Activated gamma-delta T cell treated with anti-CD3 and anti-CD28 coated beads, Interleukin-2, amount 50 U/mL, for 16 hours (primary cell): Measurements from ENCODE around the gene WRNIP1.

ENCODE experiments used
- DNase-seq: peaks from one replicate; pipeline ENCODE4 v3.0.0-alpha.2; 2020; ENCODE audit warnings: low read depth

Gene WRNIP1

DNA sequence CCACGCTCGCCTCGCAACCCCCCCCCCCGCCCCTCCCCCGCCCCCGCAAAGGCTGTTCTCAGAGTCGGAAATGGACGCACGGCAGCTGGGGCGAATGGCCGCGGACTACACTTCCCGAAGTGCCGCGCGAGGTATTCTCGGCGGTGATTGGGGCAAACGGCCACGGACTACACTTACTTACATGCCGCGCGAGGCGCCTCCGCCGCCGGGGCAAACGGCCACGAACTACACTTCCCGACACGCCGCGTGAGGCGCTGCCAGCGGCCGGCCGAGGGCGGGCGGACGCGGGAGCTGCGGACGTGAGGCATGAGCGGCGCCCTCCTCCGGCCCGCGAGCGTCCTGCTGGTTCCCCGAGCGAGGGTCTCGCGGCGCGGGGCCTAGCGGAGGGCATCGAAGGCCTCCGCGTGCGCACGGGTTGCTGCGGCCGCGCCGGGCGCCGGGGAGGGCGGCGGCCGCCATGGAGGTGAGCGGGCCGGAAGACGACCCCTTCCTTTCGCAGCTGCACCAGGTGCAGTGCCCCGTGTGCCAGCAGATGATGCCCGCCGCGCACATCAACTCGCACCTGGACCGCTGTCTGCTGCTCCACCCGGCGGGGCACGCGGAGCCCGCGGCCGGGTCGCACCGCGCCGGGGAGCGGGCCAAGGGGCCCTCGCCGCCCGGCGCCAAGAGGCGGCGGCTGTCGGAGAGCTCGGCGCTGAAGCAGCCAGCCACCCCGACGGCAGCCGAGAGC, at the start of gene WRNIP1:
Gene WRNIP1, plus strand, starts transcription at position 228 of the 730 bp plus-strand sequence. Its CDS starts 230 bp downstream, at position 458.
- peak; percentile 94 for DNase-seq

DNA sequence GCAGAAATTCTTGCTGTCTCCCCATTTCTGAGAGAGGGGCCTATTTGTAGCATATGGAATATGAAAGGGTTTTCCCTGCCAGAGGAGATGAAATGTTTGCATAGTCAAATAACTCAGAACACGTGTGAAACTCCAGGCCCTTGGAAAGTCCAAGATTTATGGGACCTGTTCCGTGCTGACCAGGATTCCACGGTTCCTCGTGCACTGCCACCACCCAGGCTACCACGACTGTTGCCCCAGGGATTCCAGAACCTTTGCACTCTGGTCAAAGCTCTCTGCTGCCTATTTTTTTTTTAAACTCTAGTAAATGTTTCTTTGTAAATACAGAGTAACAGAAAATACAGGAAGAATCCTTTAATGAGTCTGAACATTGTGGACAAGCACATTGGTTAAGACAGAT, 49.5 kb upstream of the WRNIP1 start:
- DNase-seq, result no peak

DNA sequence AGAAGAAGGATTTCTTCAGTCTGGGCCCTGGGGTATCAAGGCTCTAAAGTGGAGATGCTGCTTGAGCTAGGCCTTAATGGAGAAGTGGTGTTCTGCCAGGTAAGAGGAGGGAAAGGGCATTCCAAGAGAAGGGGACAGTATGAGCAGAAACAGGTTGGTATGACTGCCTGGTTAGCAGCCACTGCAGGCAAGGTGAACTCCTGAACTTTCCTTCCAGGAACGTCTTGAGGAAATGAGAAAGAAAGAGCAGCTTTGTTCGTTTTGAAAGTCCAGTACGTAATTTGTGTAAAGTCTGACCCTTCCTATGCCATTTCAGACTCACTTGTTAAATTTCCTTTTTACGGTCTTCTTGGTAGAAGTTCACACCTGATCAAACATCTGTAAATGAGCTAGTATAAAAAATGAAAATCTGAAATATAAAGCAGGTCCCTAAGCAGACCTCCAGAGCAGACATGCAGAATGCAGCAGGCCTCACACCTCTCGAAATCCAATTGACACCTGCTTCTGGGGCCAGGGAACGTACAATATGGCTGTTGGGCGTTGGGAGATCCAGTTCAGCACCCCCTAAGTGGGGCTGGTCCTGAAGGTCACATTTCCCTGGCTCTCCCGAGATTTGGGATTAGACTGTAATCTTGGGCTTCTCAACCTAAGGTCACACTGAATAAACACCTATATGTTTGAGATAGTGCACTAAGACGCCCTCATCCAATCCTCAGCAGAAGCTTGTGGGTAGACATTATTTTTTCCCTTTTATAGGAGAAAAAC, 48.1 kb upstream of the WRNIP1 start:
- no peak for DNase-seq

DNA sequence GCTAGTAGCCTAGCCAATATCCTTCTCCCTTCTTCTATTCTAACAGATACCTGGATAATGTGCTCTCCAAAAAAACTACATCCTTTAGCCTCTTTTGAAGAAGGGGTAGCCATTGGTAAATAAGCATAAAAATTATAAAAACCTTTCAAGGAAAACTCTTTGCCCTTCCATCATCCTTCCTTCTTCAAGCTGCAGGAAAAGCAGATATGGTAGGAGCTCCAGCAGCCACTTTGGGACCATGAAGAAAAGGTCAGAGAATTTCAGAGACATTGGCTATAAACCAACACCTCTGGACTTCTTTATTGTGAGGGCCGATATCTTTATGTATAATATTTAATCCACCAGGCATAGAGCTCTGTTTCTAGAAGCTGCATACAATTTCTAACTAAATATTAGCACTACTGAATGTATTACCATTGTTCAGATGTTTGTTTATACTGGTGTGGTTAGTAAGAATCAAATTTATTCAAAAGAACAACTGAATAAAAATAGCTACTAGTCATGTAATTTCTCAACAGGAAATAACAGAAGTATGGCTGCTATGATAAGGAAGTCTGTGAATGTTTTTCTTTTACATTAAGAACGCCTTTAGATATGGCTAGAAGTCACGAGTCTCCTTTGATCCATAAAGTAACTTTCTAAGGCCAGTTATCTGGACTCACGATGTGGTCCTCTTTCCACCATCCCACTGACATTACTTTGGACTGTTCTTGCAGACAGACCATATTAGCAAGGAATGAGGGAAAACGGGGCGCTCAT, 46.7 kb upstream of the WRNIP1 start:
- no peak for DNase-seq

- DNase-seq, result no peak
Observed at GRCh38 chr6:2719093-2719455, 46.1 kb upstream of the WRNIP1 start.

DNA sequence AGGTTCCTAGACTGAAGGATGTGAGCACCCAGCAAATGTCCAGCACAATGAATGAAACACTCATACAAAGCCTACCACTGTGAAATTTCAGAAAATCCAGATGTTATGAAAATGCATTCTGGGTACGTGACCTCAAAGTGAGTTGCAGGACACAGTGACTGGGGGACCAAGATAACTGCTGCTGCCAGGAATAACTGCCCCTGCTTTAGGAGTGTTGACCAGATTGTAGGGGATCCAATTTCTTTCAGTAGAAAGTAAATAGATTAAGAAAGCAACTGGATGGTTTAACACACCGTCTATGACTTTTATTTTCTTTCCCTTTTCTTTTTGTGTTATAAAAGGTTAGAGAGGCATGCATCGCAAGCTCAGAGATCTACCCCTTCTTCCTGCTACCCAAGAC, 44.0 kb upstream of the WRNIP1 start:
- DNase-seq, result no peak

- no peak for DNase-seq
Observed at GRCh38 chr6:2725364-2725988, 39.7 kb upstream of the WRNIP1 start.

- no peak for DNase-seq
Observed at GRCh38 chr6:2725999-2726567, 39.1 kb upstream of the WRNIP1 start.

GRCh38 chr6:2729921-2730320, 35.3 kb upstream of the WRNIP1 start:
- no peak for DNase-seq

DNA sequence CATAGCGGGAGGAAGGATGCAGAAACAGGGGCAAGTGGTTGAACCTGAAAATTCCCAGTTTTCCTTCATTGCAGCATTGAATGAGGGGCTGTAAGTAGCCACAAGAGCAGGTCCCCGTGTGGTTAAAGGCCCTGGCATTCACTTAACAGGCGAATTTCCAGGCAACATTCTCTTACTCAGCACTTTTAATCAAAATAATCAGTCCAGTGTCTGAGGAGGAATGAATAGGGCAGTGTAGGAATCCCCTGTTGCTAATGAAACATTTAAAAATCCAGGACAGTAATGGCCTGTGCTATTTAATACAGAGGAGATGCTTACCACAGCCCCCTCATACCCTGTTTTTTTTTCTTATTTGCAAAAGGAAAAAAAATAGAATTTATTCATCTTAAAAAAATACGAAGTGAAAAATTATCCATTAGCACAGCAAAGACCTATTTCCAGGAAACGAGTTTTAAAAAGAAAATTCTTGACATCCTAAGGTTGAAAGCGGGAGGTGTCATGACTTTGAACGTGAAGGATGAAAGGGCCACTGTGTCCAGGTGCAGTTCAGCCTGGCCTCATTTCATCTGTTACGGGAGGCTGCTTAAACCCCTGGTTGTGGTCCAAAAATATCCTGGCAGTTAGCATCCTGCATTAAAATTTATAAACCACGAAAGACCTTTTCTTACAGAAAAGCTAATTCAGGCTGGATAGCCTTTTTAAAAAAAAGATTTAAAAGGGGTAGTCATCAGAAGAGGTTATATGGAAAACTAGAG, 34.7 kb upstream of the WRNIP1 start:
- DNase-seq, result no peak

DNA sequence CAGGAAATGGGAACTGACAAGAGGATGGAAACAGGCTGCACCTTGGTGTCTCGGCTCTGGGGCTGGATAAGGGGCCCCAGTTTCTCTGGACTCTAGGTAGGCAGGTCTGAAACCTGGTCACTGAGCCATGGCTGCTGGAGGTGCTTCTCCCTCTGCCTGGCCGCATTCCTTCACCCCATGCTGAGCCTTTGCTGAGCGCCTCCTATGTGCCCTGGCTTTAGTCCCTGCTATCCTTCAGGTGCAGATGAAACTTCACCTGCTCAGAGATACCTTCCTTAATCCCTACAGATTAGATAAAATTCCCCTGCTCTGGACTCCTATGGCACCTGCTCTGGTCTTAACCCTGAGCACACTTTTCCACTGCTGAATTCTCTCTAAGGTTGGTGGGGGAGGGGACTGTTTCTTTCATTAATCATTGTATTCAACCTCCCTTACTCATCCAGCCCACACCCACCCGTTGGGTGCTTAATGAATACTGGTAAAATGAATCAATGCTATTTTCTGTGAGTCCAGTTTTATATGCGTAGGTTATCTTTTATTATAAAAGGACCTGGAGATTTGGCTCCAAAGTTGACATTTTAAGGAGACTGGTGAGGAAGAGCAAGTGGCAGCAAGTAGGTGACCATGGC, 33.8 kb upstream of the WRNIP1 start:
- no peak for DNase-seq

GRCh38 chr6:2732503-2733089, 32.6 kb upstream of the WRNIP1 start:
- DNase-seq, result no peak

DNA sequence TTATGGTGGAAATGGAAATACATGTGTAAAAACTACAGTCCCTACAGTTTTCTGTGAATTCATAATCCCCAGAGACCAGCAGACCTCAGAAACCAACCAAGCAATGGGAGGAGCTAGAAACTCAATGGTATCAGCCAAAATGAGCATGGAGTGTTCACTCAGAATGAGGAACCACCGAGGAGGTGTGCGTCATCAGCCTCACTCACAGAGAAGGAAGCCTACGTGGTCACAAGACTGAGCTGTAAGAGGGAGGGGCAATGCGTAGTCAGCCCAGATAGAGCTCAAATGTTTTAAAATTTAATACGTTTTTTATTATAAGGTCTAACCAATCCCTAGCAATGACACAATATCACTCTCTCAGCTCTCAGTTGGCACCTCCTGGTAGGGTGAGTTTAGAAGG, 31.9 kb upstream of the WRNIP1 start:
- DNase-seq, result no peak

DNA sequence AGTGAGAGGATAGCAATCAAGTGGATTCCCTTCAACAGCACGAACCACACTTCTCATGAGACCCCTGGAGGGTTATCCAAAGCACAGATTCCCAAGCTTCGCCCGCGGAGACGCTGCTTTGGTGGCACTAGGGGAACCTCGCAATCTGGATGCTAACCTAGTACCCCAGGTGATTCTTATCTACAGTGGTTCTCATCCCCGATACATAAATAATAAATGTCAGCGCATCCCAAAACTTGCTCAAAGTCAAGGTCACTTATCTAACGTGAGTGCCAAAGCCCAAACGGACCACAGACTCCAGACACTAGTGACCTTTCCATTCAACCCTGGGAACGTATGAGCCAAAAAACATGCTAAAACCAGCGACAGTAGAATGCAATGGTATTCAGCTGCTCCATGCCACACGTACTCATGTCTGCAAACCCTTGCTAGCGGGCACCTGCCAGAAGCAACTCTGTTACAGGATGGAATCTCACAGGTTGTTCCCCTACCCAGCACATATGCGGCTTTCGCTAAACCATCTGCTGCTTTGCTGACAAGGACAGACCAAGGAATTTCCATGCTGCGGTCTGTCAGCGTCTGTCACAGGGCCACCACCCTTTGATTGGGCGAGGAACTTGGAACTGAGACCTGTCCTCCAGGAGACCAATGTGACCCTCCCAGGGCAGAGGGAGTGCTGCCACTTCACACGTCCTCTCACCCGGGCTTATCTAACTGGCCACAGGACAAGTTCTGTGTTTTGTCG, 31.3 kb upstream of the WRNIP1 start:
- no peak for DNase-seq

- no peak for DNase-seq
Observed at GRCh38 chr6:2734488-2735166, 30.6 kb upstream of the WRNIP1 start.

- DNase-seq, result no peak
Observed at GRCh38 chr6:2737885-2738284, 27.3 kb upstream of the WRNIP1 start.

GRCh38 chr6:2738373-2738979, 26.7 kb upstream of the WRNIP1 start:
- peak; percentile 14 for DNase-seq

- DNase-seq, result no peak
Observed at GRCh38 chr6:2739335-2739734, 25.9 kb upstream of the WRNIP1 start.

DNA sequence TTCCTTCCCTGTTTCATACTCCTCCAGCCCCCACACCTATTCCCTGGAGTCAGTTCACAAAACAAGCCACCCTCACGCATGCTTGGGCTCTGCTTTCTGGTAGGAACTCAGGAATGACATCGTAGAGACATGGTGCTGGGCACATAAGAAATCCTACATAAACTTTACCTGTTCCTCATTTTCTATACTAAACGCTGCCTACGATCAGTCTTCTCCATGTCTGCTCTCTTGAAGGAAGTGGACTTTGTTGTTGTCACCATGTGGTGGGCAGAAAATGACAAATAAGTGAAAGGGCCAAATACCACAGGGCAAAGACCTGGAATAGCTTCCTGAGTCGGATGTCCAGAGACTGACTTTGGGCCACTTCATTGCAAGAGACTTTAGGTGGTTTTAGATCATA, 24.6 kb upstream of the WRNIP1 start:
- no peak for DNase-seq
